ENCODE results near the gene SLC5A10. TPM values are rescaled to one million over a fixed set of nuclear protein-coding genes. Genes with fewer than 3 reads are reported as not detected.

Gene SLC5A10
- total RNA-seq, 1 donor from 2014 or later, result not detected

DNA sequence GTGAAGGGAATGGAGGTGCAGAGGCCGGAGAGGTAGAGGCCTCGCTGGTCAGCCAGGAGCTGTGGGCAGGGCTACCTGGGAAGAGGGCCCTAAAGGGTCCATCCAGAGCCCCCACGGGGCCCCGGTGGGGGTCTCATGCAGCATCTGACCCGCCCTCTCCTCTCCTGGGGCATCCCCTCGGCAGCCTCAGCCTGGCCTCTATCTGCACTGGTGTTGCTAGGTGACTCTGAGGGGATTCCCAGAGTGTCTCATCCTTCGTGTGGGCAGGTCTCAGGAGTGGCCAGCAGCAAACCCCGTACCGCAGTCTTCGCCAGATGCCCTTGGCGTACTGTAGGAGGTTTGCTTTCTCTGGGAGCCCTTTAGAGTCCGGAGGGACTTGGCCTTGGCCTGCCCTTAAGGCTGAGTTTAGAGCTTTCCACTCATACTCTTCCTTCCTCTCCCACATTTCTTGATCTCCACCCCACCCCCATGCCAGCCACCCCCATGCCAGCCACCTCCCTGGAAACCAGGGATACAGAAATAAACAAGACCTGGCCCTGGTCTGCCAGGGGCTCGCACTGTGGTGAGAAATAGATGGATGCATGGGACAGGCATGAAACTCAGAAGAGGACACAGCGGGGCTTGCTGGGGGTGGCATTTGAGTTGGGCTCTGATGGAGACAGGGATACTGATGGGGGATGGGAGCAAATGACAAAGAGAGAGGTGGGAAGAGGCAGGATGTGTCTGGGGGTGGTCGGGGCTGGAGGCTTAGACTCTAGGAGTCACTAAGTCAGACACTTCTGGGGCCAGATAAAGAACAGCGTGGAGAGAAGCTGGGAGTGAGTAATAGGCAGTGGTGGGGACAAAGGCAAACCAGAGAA is 9.9 kb downstream of the SLC5A10 start:
- no peak for DNase-seq
- TF ChIP-seq, protein P1, sequence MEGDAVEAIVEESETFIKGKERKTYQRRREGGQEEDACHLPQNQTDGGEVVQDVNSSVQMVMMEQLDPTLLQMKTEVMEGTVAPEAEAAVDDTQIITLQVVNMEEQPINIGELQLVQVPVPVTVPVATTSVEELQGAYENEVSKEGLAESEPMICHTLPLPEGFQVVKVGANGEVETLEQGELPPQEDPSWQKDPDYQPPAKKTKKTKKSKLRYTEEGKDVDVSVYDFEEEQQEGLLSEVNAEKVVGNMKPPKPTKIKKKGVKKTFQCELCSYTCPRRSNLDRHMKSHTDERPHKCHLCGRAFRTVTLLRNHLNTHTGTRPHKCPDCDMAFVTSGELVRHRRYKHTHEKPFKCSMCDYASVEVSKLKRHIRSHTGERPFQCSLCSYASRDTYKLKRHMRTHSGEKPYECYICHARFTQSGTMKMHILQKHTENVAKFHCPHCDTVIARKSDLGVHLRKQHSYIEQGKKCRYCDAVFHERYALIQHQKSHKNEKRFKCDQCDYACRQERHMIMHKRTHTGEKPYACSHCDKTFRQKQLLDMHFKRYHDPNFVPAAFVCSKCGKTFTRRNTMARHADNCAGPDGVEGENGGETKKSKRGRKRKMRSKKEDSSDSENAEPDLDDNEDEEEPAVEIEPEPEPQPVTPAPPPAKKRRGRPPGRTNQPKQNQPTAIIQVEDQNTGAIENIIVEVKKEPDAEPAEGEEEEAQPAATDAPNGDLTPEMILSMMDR (IDR thresholded peaks at IDR 0.05), result no peak
- H3K36me3 ChIP-seq, result no peaks in the 10 kb centered on the region
- H3K27me3 ChIP-seq, result no peaks in the 10 kb centered on the region
- intact Hi-C loops (cut with DNase I), result no loop called here
- peaks cover 3% of the 10 kb centered on the region for H3K4me1 ChIP-seq
- H3K27ac ChIP-seq, result no peak overlapping the region
- H3K4me3 ChIP-seq, result no peak overlapping the region
- no peak for ATAC-seq
- no peaks in the 10 kb centered on the region for H3K9me3 ChIP-seq

DNA sequence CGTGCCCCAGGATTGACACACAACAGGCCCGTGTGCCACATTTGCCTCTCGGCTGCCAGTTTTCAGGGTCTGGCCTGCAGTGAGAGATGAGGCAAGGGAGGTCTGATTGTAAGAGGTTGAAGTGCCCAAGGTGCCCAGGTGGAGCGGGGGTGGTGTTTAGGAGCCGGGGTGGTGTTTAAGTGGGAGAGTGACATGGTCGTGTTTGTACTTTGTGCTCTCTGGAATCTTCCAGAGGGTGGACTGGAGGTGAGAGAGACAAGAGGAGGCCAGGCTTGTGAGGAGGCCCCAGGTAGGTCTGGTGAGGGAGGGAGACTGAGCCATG is 10.5 kb downstream of the SLC5A10 start:
- ATAC-seq, result no peak
- DNase-seq, result no peak
- no peak overlapping the region for H3K27ac ChIP-seq
- intact Hi-C loops (cut with DNase I), result no loop called here
- peaks cover 4% of the 10 kb centered on the region for H3K4me1 ChIP-seq
- H3K36me3 ChIP-seq, result no peaks in the 10 kb centered on the region
- TF ChIP-seq, protein P1 (IDR thresholded peaks at IDR 0.05), result no peak
- no peaks in the 10 kb centered on the region for H3K27me3 ChIP-seq
- no peak overlapping the region for H3K4me3 ChIP-seq
- no peaks in the 10 kb centered on the region for H3K9me3 ChIP-seq

DNA sequence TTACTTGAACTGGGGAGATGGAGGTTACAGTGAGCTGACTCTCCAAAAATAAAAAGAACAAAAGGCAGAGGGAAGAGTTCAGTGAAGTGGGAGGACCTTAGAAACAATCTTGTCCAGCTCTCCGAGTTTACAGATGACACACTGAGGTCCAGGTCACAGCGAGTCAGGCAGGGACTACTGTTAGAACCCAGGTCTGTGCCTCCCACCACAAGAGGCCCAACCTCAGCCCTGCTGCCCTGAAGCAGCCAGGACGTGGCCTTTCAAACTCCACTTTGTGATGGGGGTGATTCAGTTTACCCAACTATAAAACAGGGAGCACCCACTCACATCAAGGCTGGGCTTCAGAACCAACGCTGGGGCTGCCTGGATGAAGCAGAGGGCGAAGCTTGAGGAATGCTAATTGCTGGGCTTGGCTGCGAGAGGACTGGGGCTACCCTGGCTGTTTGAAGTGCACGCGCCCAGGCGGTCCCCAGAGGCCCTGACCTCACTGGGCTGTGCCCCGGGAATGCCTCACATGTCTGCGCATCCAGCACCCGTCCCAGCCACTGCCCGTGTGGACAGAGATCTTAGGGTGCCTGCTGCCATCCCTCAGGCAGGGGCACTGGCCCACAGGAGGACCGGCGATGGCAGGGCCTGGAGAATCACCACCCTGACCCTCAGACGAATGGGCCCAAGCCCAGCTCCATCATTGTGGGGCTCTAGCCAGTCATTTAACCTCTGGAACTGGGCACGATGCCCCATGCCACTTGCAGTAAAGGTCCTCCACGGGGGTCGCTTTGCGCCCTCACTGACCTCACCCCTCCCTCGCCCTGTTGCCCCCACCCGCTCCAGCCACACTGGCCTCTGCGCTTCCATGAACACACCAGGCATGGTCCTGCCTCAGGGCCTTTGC is 11.4 kb downstream of the SLC5A10 start:
- Histone ChIP-seq H3K9me3 (no peaks in the 10 kb centered on the region), H3K27me3 (no peaks in the 10 kb centered on the region), H3K4me3 (no peak overlapping the region), H3K27ac (no peak overlapping the region), H3K4me1 (peaks cover 13% of the 10 kb centered on the region), H3K36me3 (no peaks in the 10 kb centered on the region)
- ATAC-seq (no peak), DNase-seq (no peak)
- intact Hi-C loops (cut with DNase I), result no loop called here
- TF ChIP-seq, protein P1 (IDR thresholded peaks at IDR 0.05), result no peak

DNA sequence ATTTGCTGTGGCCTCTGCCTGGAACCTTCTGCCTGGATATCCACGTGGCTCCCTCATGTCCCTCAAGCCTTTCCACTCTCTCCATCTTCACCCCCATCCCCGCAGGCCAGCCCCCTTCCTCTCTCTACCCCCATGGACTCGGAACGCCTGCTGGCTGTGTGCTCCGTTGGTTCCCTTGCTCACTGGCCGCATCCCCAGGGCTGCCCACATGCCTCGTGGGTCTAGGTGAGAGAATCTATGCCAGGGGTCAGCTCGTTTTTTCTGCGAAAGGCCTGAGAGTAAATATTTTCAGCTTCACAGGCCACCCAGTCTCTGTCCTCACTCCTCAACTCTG is 12.0 kb downstream of the SLC5A10 start:
- ATAC-seq (no peak), DNase-seq (no peak)
- TF ChIP-seq, protein P1 (IDR thresholded peaks at IDR 0.05), result no peak
- Histone ChIP-seq H3K4me1 (peaks cover 17% of the 10 kb centered on the region), H3K36me3 (no peaks in the 10 kb centered on the region), H3K27me3 (no peaks in the 10 kb centered on the region), H3K9me3 (no peaks in the 10 kb centered on the region), H3K27ac (no peak overlapping the region), H3K4me3 (no peak overlapping the region)
- intact Hi-C loops (cut with DNase I), result no loop called here

DNA sequence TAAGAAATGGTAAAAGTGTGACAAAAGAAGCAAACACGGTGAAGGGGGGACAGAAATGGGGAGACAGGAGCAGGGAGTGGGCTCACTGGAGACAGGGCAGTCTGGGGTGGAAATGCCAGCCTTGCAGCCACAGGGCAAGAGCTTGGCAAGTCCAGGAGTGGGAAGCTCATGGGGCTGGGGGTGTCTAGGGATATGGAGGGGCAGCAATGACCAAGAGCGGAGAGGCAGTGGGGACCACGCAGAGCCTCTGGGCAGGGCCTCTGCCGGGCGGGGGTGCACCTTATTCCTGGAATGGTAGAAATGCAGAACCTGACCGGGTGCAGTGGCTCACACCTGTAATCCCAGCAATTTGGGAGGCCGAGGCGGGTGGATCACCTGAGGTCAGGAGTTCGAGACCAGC is 12.6 kb downstream of the SLC5A10 start:
- TF ChIP-seq, protein P1 (IDR thresholded peaks at IDR 0.05), result no peak
- intact Hi-C loops (cut with DNase I), result no loop called here
- ATAC-seq, result no peak

More for the DNA sequence above, 12.6 kb downstream of the SLC5A10 start:
- Histone ChIP-seq H3K36me3 (no peaks in the 10 kb centered on the region), H3K9me3 (no peaks in the 10 kb centered on the region), H3K4me3 (no peak overlapping the region), H3K27ac (no peak overlapping the region), H3K27me3 (no peaks in the 10 kb centered on the region), H3K4me1 (peaks cover 17% of the 10 kb centered on the region)
- no peak for DNase-seq
